OCI-LY7 (cell line): ENCODE measurements around the gene TMEM115. TPM values are rescaled to one million over a fixed set of nuclear protein-coding genes. Genes with fewer than 3 reads are reported as not detected.

Source experiments
- BruUV-seq: library from RNA; stranded (reverse); fragments of 400-500 nt; replicated peaks from 2 replicates; lab custom pipeline; 2021; lab: Mats Ljungman, UMichigan
- CTCF ChIA-PET: fragments of 300-600 bp; sonication (Branson Sonifier 250); formaldehyde crosslinking; loops from one replicate; lab custom pipeline; 2022; ENCODE audit warnings: antibody characterized with exemption; ENCODE audit not compliant: unreplicated experiment; lab: Charles Lee
- POLR2A ChIA-PET: fragments of 300-600 bp; sonication (Branson Sonifier 250); formaldehyde crosslinking; loops from one replicate; lab custom pipeline; 2022; ENCODE audit warnings: antibody characterized with exemption; lab: Charles Lee
- DNase-seq: peaks from one replicate; pipeline ENCODE4 v3.0.0-alpha.2; 2015; ENCODE audit warnings: low spot score
- H2AFZ ChIP-seq: fragments of 200-600 bp; sonication (generic), shearing (Covaris generic); 2 replicates; pipeline ENCODE4 v1.6.1; 2014; ENCODE audit warnings: mild to moderate bottlenecking, antibody characterized with exemption, low read length, moderate library complexity
- H3K27ac ChIP-seq: fragments of 200-600 bp; sonication (generic); 2 replicates; pipeline ENCODE4 v1.5.1; 2014; ENCODE audit warnings: mixed run types, low read depth, mild to moderate bottlenecking, moderate library complexity, low read length, inconsistent platforms; ENCODE audit not compliant: poor library complexity, severe bottlenecking
- H3K36me3 ChIP-seq: fragments of 200-600 bp; sonication (generic); 2 replicates; pipeline ENCODE4 v1.6.1; 2014; ENCODE audit warnings: mild to moderate bottlenecking, antibody characterized with exemption, low read length, moderate library complexity, mixed read lengths; ENCODE audit not compliant: insufficient read depth
- H3K4me1 ChIP-seq: fragments of 200-600 bp; sonication (generic); 2 replicates; pipeline ENCODE4 v1.5.1; 2014; ENCODE audit warnings: mild to moderate bottlenecking, low read length; ENCODE audit not compliant: insufficient read depth, poor library complexity, severe bottlenecking
- H3K4me2 ChIP-seq: fragments of 200-600 bp; sonication (generic); 2 replicates; pipeline ENCODE4 v1.6.1; 2014; ENCODE audit warnings: mild to moderate bottlenecking, low read length
- H3K4me3 ChIP-seq: fragments of 200-600 bp; sonication (generic); 2 replicates; pipeline ENCODE4 v1.5.1; 2014; ENCODE audit warnings: mild to moderate bottlenecking, low read depth, low read length; ENCODE audit not compliant: poor library complexity, severe bottlenecking
- H3K79me2 ChIP-seq: fragments of 200-600 bp; sonication (generic); 2 replicates; pipeline ENCODE4 v1.6.1; 2016; ENCODE audit warnings: low read depth, mild to moderate bottlenecking, low read length, moderate library complexity, mixed read lengths; ENCODE audit not compliant: insufficient read depth
- H3K9me2 ChIP-seq: fragments of 200-600 bp; sonication (generic); 2 replicates; pipeline ENCODE4 v1.6.1; 2016; ENCODE audit warnings: mild to moderate bottlenecking, low read length, mixed read lengths; ENCODE audit not compliant: insufficient read depth
- H3K9me3 ChIP-seq: fragments of 200-600 bp; sonication (generic); 2 replicates; pipeline ENCODE4 v1.6.1; 2014; ENCODE audit warnings: mild to moderate bottlenecking, mixed run types, low read length, mixed read lengths
- H4K20me1 ChIP-seq: fragments of 200-600 bp; sonication (generic); 2 replicates; pipeline ENCODE4 v1.6.1; 2014; ENCODE audit warnings: mild to moderate bottlenecking, antibody characterized with exemption, low read length, moderate library complexity, mixed read lengths; ENCODE audit not compliant: insufficient read depth
- CTCF ChIP-seq: fragments of 200-600 bp; sonication (generic); conservative IDR thresholded peaks from 2 replicates; pipeline ENCODE4 v1.5.1; 2014; ENCODE audit warnings: mild to moderate bottlenecking, antibody characterized with exemption, low read length, moderate library complexity, mixed read lengths
- EZH2phosphoT487 ChIP-seq: fragments of 200-600 bp; sonication (generic); IDR thresholded peaks from 2 replicates; pipeline ENCODE4 v1.6.1; 2018; ENCODE audit warnings: low read depth, borderline replicate concordance, mild to moderate bottlenecking, mixed run types, antibody characterized with exemption, low read length, moderate library complexity, mixed read lengths
- intact Hi-C: fragments of 100-400 bp; cut with micrococcal nuclease; formaldehyde crosslinking; loops from one replicate; pipeline ENCODE4 v1.10.0; 2022; ENCODE audit not compliant: unreplicated experiment
- total RNA-seq, 2 experiments: library from RNA; depleted of rRNA in 1 of 2; stranded (reverse); fragments of >200 nt in 1 of 2; shearing (Covaris generic) in 1 of 2; gene quantifications; 2 replicates each; pipeline ENCODE4 v1.2.3, GENCODE V29; 2014 to 2022

Gene TMEM115
- total RNA-seq, 2 experiments from 2014 or later = 16.2 to 18.9 TPM

- Histone ChIP-seq H3K4me2 (no peak overlapping the region), H3K9me3 (no peaks in the 10 kb centered on the region), H3K79me2 (no peaks in the 10 kb centered on the region), H3K9me2 (no peaks in the 10 kb centered on the region), H3K27ac (no peak overlapping the region), H3K36me3 (no peaks in the 10 kb centered on the region), H3K4me1 (no peaks in the 10 kb centered on the region), H4K20me1 (no peaks in the 10 kb centered on the region), H3K4me3 (no peak overlapping the region), H2AFZ (no peak overlapping the region)
- intact Hi-C loops = no loop called here
- DNase-seq = no peak
- ChIA-PET CTCF (no interaction called here), POLR2A (interaction anchor here (0.6 to 0.8 kb wide), 2 partner anchors 142 to 317 kb away, joined by 3 read pairs; no protein-coding TSS in a partner anchor)
- no peak for TF ChIP-seq CTCF
- no peak for TF ChIP-seq EZH2phosphoT487
- BruUV-seq = no TSS peak
Observed at GRCh38 chr3:50396502-50396901, 37.2 kb upstream of the TMEM115 start.

GRCh38 chr3:50395070-50395860 is 35.9 kb upstream of the TMEM115 start:
- Histone ChIP-seq H3K4me2 (no peak overlapping the region), H4K20me1 (no peaks in the 10 kb centered on the region), H3K4me1 (no peaks in the 10 kb centered on the region), H3K27ac (no peak overlapping the region), H2AFZ (no peak overlapping the region), H3K79me2 (no peaks in the 10 kb centered on the region), H3K9me3 (no peaks in the 10 kb centered on the region), H3K36me3 (no peaks in the 10 kb centered on the region), H3K4me3 (no peak overlapping the region), H3K9me2 (no peaks in the 10 kb centered on the region)
- BruUV-seq = no TSS peak
- intact Hi-C loops = no loop called here
- CTCF ChIA-PET = no interaction called here
- POLR2A ChIA-PET = no interaction called here
- no peak for DNase-seq
- no peak for TF ChIP-seq EZH2phosphoT487
- TF ChIP-seq CTCF = no peak

GRCh38 chr3:50393061-50393460 is 33.7 kb upstream of the TMEM115 start:
- CTCF ChIA-PET = interaction anchor here (1.1 kb wide), 1 partner anchor 12 kb away, joined by 3 read pairs; no protein-coding TSS in a partner anchor
- Histone ChIP-seq H3K27ac (no peak overlapping the region), H2AFZ (no peak overlapping the region), H3K79me2 (no peaks in the 10 kb centered on the region), H3K36me3 (no peaks in the 10 kb centered on the region), H4K20me1 (no peaks in the 10 kb centered on the region), H3K4me1 (no peaks in the 10 kb centered on the region), H3K9me2 (no peaks in the 10 kb centered on the region), H3K4me2 (no peak overlapping the region), H3K4me3 (no peak overlapping the region), H3K9me3 (no peaks in the 10 kb centered on the region)
- TF ChIP-seq CTCF (no peak), EZH2phosphoT487 (no peak)
- intact Hi-C loops = no loop called here
- no TSS peak for BruUV-seq
- DNase-seq = no peak
- POLR2A ChIA-PET = no interaction called here
